CD4-positive, alpha-beta memory T cell (primary cell): ENCODE data around the gene ESRRB. TPM values are rescaled to one million over a fixed set of nuclear protein-coding genes. Genes with fewer than 3 reads are reported as not detected.
"Not testable (repeated sequence)": the region's sequence is repeated elsewhere in the genome, so short reads cannot be mapped to it uniquely, and the experiment has no call there.

Source experiments
- CTCF ChIA-PET: fragments of 350-600 bp; sonication (Branson Sonifier 250); formaldehyde crosslinking; loops from one replicate; lab custom pipeline; 2021; ENCODE audit warnings: inconsistent platforms; ENCODE audit not compliant: partially characterized antibody; lab: Charles Lee
- POLR2A ChIA-PET: fragments of 350-600 bp; sonication (Branson Sonifier 250); formaldehyde crosslinking; loops from one replicate; lab custom pipeline; 2021; ENCODE audit not compliant: partially characterized antibody; lab: Charles Lee
- DNase-seq, 5 donors: peaks; one replicate each; pipeline versions ENCODE4 v3.0.0 to v3.0.0-alpha.2; 2020 to 2022; ENCODE audit warnings: mixed read lengths in 1 of 5
- H3K27ac ChIP-seq: one replicate; pipeline ENCODE4 v1.7.0; 2013; ENCODE audit warnings: low read depth, low read length
- H3K27me3 ChIP-seq: 2 replicates; pipeline ENCODE4 v1.7.0; 2013; ENCODE audit warnings: mild to moderate bottlenecking, low read length, moderate library complexity; ENCODE audit not compliant: insufficient read depth
- H3K36me3 ChIP-seq: 2 replicates; pipeline ENCODE4 v1.7.0; 2013; ENCODE audit warnings: mild to moderate bottlenecking, low read length, moderate library complexity; ENCODE audit not compliant: insufficient read depth
- H3K4me1 ChIP-seq: 2 replicates; pipeline ENCODE4 v1.7.0; 2013; ENCODE audit warnings: mild to moderate bottlenecking, low read length, moderate library complexity; ENCODE audit not compliant: insufficient read depth
- H3K4me3 ChIP-seq, 2 donors: one replicate each; pipeline ENCODE4 v1.7.0; 2013; ENCODE audit warnings: low read length in 2 of 2, mild to moderate bottlenecking in 1 of 2
- H3K9me3 ChIP-seq, 2 donors: one replicate each; pipeline ENCODE4 v1.7.0; 2013; ENCODE audit warnings: low read length in 2 of 2, control low read depth in 1 of 2; ENCODE audit not compliant: control insufficient read depth in 1 of 2
- H3K27ac Mint-ChIP-seq, 7 donors: one replicate each; pipeline ENCODE4 v1.8.0; 2020 to 2021; ENCODE audit warnings: mixed read lengths in 7 of 7, mild to moderate bottlenecking in 6 of 7, inconsistent platforms in 3 of 7, moderate library complexity in 3 of 7
- H3K27me3 Mint-ChIP-seq, 2 donors: one replicate each; pipeline ENCODE4 v1.8.0; 2020 to 2021; ENCODE audit warnings: mixed read lengths in 2 of 2
- H3K36me3 Mint-ChIP-seq, 2 donors: one replicate each; pipeline ENCODE4 v1.8.0; 2020 to 2021; ENCODE audit warnings: mixed read lengths in 2 of 2, inconsistent platforms in 1 of 2, mild to moderate bottlenecking in 1 of 2
- H3K4me1 Mint-ChIP-seq, 4 donors: one replicate each; pipeline ENCODE4 v1.8.0; 2020 to 2021; ENCODE audit warnings: mixed read lengths in 4 of 4, mild to moderate bottlenecking in 1 of 4
- H3K4me3 Mint-ChIP-seq, 8 donors: one replicate each; pipeline ENCODE4 v1.8.0; 2020 to 2021; ENCODE audit warnings: mixed read lengths in 8 of 8, mild to moderate bottlenecking in 7 of 8, moderate library complexity in 6 of 8, inconsistent platforms in 3 of 8
- H3K9me3 Mint-ChIP-seq, 8 donors: one replicate each; pipeline ENCODE4 v1.8.0; 2020 to 2021; ENCODE audit warnings: mixed read lengths in 8 of 8, mild to moderate bottlenecking in 5 of 8, inconsistent platforms in 3 of 8, moderate library complexity in 1 of 8
- intact Hi-C: fragments of 100-400 bp; cut with micrococcal nuclease; formaldehyde crosslinking; loops from one replicate; pipeline ENCODE4 v1.15.1; 2023
- polyA plus RNA-seq, 2 donors: library from polyadenylated mRNA; unstranded; fragments of 300-500 nt; fragmentation: Illumina TruSeq; gene quantifications; one replicate each; pipeline ENCODE4 v1.2.3, GENCODE V29; 2021
- total RNA-seq, 2 experiments: library from RNA; stranded (reverse); gene quantifications; one replicate each; pipeline ENCODE4 v1.2.3, GENCODE V29; 2021

Gene ESRRB
- total and polyA plus RNA-seq, 4 experiments from 2014 or later, result 0.09 TPM; not detected in 3

GRCh38 chr14:76518366-76518765, 142.4 kb downstream of the ESRRB start:
- CTCF ChIA-PET, result no interaction called here
- no peaks in the 10 kb centered on the region for H3K4me1 Mint-ChIP-seq
- H3K4me3 Mint-ChIP-seq, result no peak overlapping the region
- Histone ChIP-seq H3K4me3 (no peak overlapping the region), H3K4me1 (no peaks in the 10 kb centered on the region), H3K9me3 (no peaks in the 10 kb centered on the region), H3K27me3 (no peaks in the 10 kb centered on the region), H3K36me3 (no peaks in the 10 kb centered on the region), H3K27ac (no peak overlapping the region)
- H3K27ac Mint-ChIP-seq, result no peak overlapping the region
- DNase-seq, result no peak
- intact Hi-C loops, result no loop called here
- no peaks in the 10 kb centered on the region for H3K36me3 Mint-ChIP-seq
- peaks cover 20% of the 10 kb centered on the region in 2 donors for H3K27me3 Mint-ChIP-seq
- POLR2A ChIA-PET, result no interaction called here
- H3K9me3 Mint-ChIP-seq, result peaks cover 5 to 21% (median 11%) of the 10 kb centered on the region in 8 donors

- no peaks in the 10 kb centered on the region for H3K36me3 ChIP-seq
- H3K4me1 ChIP-seq, result no peaks in the 10 kb centered on the region
- intact Hi-C loops, result no loop called here
- H3K27me3 ChIP-seq, result no peaks in the 10 kb centered on the region
- ChIA-PET POLR2A (no interaction called here), CTCF (no interaction called here)
- Mint-ChIP-seq H3K27me3 (peaks cover 7 to 12% of the 10 kb centered on the region in 2 donors), H3K36me3 (no peaks in the 10 kb centered on the region), H3K4me3 (no peak overlapping the region), H3K27ac (no peak overlapping the region), H3K9me3 (peaks cover 5 to 22% (median 12%) of the 10 kb centered on the region in 8 donors), H3K4me1 (no peaks in the 10 kb centered on the region)
- no peak overlapping the region for H3K4me3 ChIP-seq
- DNase-seq, result no peak
- no peak overlapping the region for H3K27ac ChIP-seq
- no peaks in the 10 kb centered on the region for H3K9me3 ChIP-seq
Observed at GRCh38 chr14:76525106-76525821, 149.3 kb downstream of the ESRRB start.

DNA sequence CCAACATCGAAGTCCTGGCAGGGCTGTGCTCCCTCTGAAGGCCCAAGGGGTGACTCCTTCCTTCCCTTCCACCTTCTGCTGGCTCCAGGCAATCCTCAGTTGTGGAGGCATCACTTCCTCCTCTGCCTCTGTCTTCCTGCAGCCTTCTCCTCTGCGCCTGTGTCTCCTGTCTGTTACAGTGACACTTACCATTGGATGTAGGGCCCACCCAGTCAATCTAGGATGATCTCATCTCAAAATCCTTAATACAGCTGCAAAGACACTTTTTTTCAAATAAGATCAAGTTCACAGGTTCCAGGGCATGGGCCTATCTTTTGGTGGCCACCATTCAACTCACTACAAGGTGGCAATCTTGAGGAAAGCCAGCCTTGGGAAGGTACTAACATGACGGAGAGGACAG, 155.1 kb downstream of the ESRRB start:
- Histone ChIP-seq H3K27me3 (no peaks in the 10 kb centered on the region), H3K4me1 (no peaks in the 10 kb centered on the region), H3K9me3 (no peaks in the 10 kb centered on the region), H3K27ac (no peak overlapping the region), H3K36me3 (no peaks in the 10 kb centered on the region), H3K4me3 (no peak overlapping the region)
- intact Hi-C loops, result no loop called here
- H3K4me3 Mint-ChIP-seq, result no peak overlapping the region
- H3K27ac Mint-ChIP-seq, result no peak overlapping the region
- CTCF ChIA-PET, result no interaction called here
- H3K9me3 Mint-ChIP-seq, result peaks cover 0 to 3% (median 0%) of the 10 kb centered on the region in 8 donors
- H3K27me3 Mint-ChIP-seq, result peaks cover 6 to 14% of the 10 kb centered on the region in 2 donors
- H3K36me3 Mint-ChIP-seq, result no peaks in the 10 kb centered on the region
- no peaks in the 10 kb centered on the region for H3K4me1 Mint-ChIP-seq
- POLR2A ChIA-PET, result no interaction called here
- DNase-seq, result no peak

DNA sequence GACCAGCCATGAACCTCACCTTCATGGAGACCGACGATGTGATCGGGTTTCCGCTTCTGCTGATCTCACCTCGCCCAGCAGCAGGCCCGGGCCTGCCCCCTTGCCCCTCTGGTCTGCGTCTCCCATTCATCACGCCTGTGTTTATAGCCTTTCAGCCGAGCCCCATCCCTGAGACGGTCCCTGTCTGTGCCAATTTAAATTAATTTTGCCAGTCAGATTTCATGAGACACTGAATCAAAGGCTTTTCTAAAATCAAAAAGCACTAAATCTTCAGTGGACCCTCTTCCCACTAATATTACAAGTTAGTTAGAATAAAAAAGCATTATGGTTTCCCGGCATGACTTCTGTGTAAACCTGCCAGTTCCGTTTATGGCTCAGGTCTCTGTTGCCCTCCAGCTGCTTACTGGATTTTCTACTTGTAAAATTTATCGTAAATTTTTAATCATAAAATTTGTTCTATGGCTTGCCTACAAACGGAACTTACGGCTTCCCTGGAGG, 155.9 kb downstream of the ESRRB start:
- ChIA-PET POLR2A (no interaction called here), CTCF (no interaction called here)
- Histone ChIP-seq H3K27me3 (no peaks in the 10 kb centered on the region), H3K27ac (no peak overlapping the region), H3K4me1 (no peaks in the 10 kb centered on the region), H3K4me3 (no peak overlapping the region), H3K36me3 (no peaks in the 10 kb centered on the region), H3K9me3 (no peaks in the 10 kb centered on the region)
- Mint-ChIP-seq H3K4me1 (no peaks in the 10 kb centered on the region), H3K27me3 (peaks cover 6 to 14% of the 10 kb centered on the region in 2 donors), H3K27ac (no peak overlapping the region), H3K4me3 (no peak overlapping the region), H3K9me3 (peaks cover 0 to 3% (median 0%) of the 10 kb centered on the region in 8 donors), H3K36me3 (no peaks in the 10 kb centered on the region)
- intact Hi-C loops, result no loop called here
- no peak for DNase-seq

DNA sequence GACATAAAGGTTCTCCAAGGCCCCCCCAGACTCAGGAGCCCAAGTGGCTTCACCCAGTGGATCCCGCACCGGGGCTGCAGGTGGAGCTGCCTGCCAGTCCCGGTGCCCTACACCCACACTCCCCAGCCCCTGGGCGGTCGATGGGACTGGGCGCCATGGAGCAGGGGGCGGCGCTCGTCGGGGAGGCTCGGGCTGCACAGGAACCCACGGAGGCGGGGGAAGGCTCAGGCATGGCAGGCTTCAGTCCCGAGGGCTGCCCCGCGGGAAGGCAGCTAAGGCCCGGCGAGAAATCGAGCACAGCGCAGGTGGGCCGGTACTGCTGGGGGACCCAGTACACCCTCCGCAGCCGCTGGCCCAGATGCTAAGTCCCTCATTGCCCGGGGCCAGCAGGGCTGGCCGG, 160.7 kb downstream of the ESRRB start:
- DNase-seq, H3K4me1 Mint-ChIP-seq, H3K36me3 Mint-ChIP-seq, POLR2A ChIA-PET, H3K4me1 ChIP-seq, H3K9me3 Mint-ChIP-seq, H3K27ac Mint-ChIP-seq, H3K9me3 ChIP-seq, H3K4me3 ChIP-seq, CTCF ChIA-PET, H3K4me3 Mint-ChIP-seq, H3K27ac ChIP-seq, intact Hi-C loops, H3K27me3 ChIP-seq, H3K36me3 ChIP-seq: not testable (repeated sequence)
- peaks cover 10 to 14% of the 10 kb centered on the region in 2 donors for H3K27me3 Mint-ChIP-seq

- no peaks in the 10 kb centered on the region for H3K4me1 ChIP-seq
- Mint-ChIP-seq H3K27ac (no peak overlapping the region), H3K9me3 (no peaks in the 10 kb centered on the region), H3K27me3 (peaks cover 9 to 10% of the 10 kb centered on the region in 2 donors), H3K4me1 (no peaks in the 10 kb centered on the region), H3K4me3 (no peak overlapping the region), H3K36me3 (no peaks in the 10 kb centered on the region)
- ChIA-PET CTCF (no interaction called here), POLR2A (no interaction called here)
- DNase-seq, result no peak
- H3K9me3 ChIP-seq, result no peaks in the 10 kb centered on the region
- intact Hi-C loops, result no loop called here
- H3K27ac ChIP-seq, result no peak overlapping the region
- H3K27me3 ChIP-seq, result peaks cover 4% of the 10 kb centered on the region
- no peak overlapping the region for H3K4me3 ChIP-seq
- H3K36me3 ChIP-seq, result no peaks in the 10 kb centered on the region
Observed at GRCh38 chr14:76537906-76538647, 162.1 kb downstream of the ESRRB start.

GRCh38 chr14:76538648-76539008, 162.7 kb downstream of the ESRRB start:
- DNase-seq, result no peak
- POLR2A ChIA-PET, result no interaction called here
- no peaks in the 10 kb centered on the region for H3K9me3 ChIP-seq
- H3K4me1 Mint-ChIP-seq, result no peaks in the 10 kb centered on the region
- H3K4me3 ChIP-seq, result no peak overlapping the region
- H3K4me3 Mint-ChIP-seq, result no peak overlapping the region
- no peaks in the 10 kb centered on the region for H3K4me1 ChIP-seq
- H3K27me3 ChIP-seq, result peaks cover 4% of the 10 kb centered on the region
- peaks cover 3 to 7% of the 10 kb centered on the region in 2 donors for H3K27me3 Mint-ChIP-seq
- CTCF ChIA-PET, result no interaction called here
- no peaks in the 10 kb centered on the region for H3K36me3 ChIP-seq
- intact Hi-C loops, result no loop called here
- no peak overlapping the region for H3K27ac Mint-ChIP-seq
- H3K9me3 Mint-ChIP-seq, result no peaks in the 10 kb centered on the region
- no peak overlapping the region for H3K27ac ChIP-seq
- no peaks in the 10 kb centered on the region for H3K36me3 Mint-ChIP-seq
